HL-60 (cell line): ENCODE results near the gene SPNS2.

Source experiments
- DNase-seq, 2 experiments: peaks; one replicate each; pipeline ENCODE4 v3.0.0-alpha.2; 2010 to 2020; ENCODE audit warnings: low read depth in 1 of 2, low spot score in 1 of 2
- H3K27ac ChIP-seq: fragments of 250-450 bp; sonication (Bioruptor Pico); replicated peaks from 2 replicates; pipeline ENCODE4 v1.5.1; 2020; ENCODE audit warnings: mild to moderate bottlenecking, moderate library complexity
- H3K27me3 ChIP-seq: fragments of 250-450 bp; sonication (Bioruptor Pico); 2 replicates; pipeline ENCODE4 v1.5.1; 2021; ENCODE audit warnings: mild to moderate bottlenecking, moderate library complexity; ENCODE audit not compliant: insufficient read depth, poor library complexity, severe bottlenecking
- H3K4me3 ChIP-seq: replicated peaks from 2 replicates; pipeline ENCODE4 v1.5.1; 2011; ENCODE audit warnings: mild to moderate bottlenecking, control low read depth, low read length; ENCODE audit not compliant: insufficient read depth
- GABPA ChIP-seq: IDR thresholded peaks from 2 replicates; pipeline ENCODE4 v1.6.1; 2012; ENCODE audit warnings: low read depth
- POLR2AphosphoS5 ChIP-seq: IDR thresholded peaks from 2 replicates; pipeline ENCODE4 v1.6.1; 2012; ENCODE audit warnings: low read depth
- SPI1 ChIP-seq: IDR thresholded peaks from 2 replicates; pipeline ENCODE4 v1.6.1; 2012; ENCODE audit warnings: low read depth, mild to moderate bottlenecking, borderline replicate concordance
- TF ChIP-seq, protein P1 (sequence below): IDR thresholded peaks from 2 replicates; pipeline ENCODE4 v1.6.1; 2012; ENCODE audit warnings: low read depth; ENCODE audit not compliant: insufficient replicate concordance
- TF ChIP-seq, protein P2 (sequence below): IDR thresholded peaks from one replicate; pipeline ENCODE4 v1.5.1; 2011; ENCODE audit warnings: low read length, control low read depth, inconsistent platforms; ENCODE audit not compliant: insufficient read depth

SPNS2 gene

DNA sequence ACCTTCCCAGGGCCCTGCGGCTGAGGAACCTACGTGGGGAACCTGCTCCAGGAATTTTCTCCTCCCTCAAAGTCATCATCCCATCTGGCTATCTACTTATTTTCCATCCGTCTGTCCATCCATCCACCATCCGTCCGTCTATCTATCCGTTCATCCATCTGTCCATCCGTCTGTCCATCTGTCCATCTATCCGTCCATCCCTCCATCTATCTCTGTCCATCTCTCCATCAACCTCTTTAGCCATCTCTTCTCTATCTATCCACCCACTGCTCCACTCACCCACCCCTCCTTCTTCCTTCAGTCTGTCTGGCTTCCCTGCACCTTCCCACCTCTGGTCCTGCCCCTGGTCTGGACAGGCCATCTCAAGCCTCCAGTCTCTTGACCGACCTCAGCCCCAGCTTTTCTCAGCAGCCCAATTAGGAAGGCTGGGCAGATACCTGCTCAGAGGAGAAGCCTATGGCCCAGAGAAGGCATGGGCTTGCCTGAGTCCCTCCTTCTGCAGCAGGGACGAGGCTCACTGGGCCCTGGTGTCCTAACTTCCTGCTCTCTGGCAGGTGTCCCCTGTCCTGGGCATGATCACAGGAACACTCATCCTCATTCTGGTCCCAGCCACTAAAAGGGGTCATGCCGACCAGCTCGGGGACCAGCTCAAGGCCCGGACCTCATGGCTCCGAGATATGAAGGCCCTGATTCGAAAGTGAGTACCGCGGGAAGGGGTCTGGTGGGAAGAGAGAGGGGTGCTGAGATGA lies 33.5 kb downstream of the SPNS2 start:
- TF ChIP-seq GABPA: no peak
- TF ChIP-seq, protein P1, sequence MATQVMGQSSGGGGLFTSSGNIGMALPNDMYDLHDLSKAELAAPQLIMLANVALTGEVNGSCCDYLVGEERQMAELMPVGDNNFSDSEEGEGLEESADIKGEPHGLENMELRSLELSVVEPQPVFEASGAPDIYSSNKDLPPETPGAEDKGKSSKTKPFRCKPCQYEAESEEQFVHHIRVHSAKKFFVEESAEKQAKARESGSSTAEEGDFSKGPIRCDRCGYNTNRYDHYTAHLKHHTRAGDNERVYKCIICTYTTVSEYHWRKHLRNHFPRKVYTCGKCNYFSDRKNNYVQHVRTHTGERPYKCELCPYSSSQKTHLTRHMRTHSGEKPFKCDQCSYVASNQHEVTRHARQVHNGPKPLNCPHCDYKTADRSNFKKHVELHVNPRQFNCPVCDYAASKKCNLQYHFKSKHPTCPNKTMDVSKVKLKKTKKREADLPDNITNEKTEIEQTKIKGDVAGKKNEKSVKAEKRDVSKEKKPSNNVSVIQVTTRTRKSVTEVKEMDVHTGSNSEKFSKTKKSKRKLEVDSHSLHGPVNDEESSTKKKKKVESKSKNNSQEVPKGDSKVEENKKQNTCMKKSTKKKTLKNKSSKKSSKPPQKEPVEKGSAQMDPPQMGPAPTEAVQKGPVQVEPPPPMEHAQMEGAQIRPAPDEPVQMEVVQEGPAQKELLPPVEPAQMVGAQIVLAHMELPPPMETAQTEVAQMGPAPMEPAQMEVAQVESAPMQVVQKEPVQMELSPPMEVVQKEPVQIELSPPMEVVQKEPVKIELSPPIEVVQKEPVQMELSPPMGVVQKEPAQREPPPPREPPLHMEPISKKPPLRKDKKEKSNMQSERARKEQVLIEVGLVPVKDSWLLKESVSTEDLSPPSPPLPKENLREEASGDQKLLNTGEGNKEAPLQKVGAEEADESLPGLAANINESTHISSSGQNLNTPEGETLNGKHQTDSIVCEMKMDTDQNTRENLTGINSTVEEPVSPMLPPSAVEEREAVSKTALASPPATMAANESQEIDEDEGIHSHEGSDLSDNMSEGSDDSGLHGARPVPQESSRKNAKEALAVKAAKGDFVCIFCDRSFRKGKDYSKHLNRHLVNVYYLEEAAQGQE: no peak
- TF ChIP-seq, protein P2, sequence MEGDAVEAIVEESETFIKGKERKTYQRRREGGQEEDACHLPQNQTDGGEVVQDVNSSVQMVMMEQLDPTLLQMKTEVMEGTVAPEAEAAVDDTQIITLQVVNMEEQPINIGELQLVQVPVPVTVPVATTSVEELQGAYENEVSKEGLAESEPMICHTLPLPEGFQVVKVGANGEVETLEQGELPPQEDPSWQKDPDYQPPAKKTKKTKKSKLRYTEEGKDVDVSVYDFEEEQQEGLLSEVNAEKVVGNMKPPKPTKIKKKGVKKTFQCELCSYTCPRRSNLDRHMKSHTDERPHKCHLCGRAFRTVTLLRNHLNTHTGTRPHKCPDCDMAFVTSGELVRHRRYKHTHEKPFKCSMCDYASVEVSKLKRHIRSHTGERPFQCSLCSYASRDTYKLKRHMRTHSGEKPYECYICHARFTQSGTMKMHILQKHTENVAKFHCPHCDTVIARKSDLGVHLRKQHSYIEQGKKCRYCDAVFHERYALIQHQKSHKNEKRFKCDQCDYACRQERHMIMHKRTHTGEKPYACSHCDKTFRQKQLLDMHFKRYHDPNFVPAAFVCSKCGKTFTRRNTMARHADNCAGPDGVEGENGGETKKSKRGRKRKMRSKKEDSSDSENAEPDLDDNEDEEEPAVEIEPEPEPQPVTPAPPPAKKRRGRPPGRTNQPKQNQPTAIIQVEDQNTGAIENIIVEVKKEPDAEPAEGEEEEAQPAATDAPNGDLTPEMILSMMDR: no peak
- TF ChIP-seq POLR2AphosphoS5: no peak; the same call in 1 of the 2 replicates
- no peak for TF ChIP-seq SPI1
- H3K27me3 ChIP-seq: no peaks in the 10 kb centered on the region
- H3K4me3 ChIP-seq: no peak overlapping the region
- H3K27ac ChIP-seq: no peak overlapping the region
- DNase-seq: no peak

DNA sequence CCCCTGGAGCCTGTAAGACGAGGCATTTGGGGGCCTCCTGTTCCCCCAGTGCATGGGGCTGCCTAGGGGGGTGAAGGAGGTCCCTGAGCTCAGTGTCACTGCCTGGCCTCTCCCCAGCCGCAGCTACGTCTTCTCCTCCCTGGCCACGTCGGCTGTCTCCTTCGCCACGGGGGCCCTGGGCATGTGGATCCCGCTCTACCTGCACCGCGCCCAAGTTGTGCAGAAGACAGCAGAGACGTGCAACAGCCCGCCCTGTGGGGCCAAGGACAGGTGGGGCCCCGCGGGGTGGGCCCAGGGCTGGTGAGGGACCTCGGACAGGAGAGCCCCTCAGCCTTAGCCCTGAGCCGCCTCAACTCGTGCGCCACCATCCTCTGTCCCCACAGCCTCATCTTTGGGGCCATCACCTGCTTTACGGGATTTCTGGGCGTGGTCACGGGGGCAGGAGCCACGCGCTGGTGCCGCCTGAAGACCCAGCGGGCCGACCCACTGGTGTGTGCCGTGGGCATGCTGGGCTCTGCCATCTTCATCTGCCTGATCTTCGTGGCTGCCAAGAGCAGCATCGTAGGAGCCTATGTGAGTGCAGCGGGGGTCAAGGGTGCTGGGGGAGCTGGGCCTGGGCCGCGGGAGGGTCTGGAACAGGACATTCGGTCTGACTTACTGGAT lies 34.3 kb downstream of the SPNS2 start:
- Histone ChIP-seq H3K27ac (no peak overlapping the region), H3K27me3 (no peaks in the 10 kb centered on the region)
- no peak for TF ChIP-seq GABPA
- TF ChIP-seq, protein P1: no peak
- TF ChIP-seq, protein P2: no peak
- TF ChIP-seq SPI1: no peak
- no peak; the same call in 1 of the 2 replicates for TF ChIP-seq POLR2AphosphoS5

DNA sequence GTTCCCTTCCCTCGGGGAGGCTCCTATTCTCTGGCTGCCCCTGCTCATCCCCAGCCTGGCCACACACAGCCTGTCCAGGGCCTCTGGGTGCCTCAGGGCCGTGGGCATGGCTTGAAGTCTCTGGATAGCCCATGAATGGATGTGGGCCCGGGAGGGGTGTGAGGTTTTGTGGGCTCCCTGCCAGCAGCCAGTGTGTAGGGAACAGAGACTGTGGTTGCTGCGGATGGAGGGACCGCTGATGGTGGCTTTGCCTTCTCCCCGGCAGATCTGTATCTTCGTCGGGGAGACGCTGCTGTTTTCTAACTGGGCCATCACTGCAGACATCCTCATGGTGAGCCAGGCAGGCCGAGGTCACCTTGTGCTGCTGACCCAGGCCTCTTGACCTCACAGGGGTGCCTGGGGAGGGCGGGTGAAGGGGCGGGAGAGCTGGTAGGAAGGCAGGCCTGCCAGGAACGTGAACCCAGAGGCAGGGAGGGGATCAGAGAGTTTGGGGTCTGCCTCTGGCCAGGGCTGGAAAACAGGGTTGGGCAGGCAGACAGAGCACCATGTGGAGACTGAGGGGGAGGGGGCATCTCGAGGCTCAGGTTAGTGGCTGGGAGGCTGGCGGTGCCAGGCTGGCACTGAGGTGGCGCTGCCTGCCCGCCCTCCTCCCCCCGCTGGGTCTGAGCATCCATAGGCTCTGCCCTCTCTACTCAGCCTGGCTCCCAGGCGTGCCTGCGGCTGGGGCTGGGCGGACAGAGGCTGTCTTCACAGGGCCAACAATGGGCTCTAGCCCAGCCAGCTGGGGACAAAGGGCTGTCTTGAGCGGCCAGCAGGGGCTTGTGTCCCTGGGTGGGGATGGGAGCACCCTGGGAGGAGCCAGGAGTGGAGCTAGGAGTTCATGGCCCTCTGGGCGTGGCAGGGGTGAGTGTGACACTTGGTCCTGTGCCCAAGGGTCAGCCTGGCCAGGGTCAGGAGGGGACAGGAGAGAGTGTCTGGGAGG lies 35.1 kb downstream of the SPNS2 start:
- TF ChIP-seq SPI1 (no peak), POLR2AphosphoS5 (no peak)
- TF ChIP-seq, protein P1: no peak
- TF ChIP-seq, protein P2: no peak
- no peak for DNase-seq
- H3K27me3 ChIP-seq: no peaks in the 10 kb centered on the region
- H3K4me3 ChIP-seq: no peak overlapping the region
- H3K27ac ChIP-seq: no peak overlapping the region

More for the DNA sequence above, 34.3 kb downstream of the SPNS2 start:
- no peak for DNase-seq
- H3K4me3 ChIP-seq: no peak overlapping the region
